Thoracic aorta endothelial cell (primary cell): ENCODE results near the gene NRG4. TPM values are rescaled to one million over a fixed set of nuclear protein-coding genes. Genes with fewer than 3 reads are reported as not detected.

ENCODE experiments used
- small RNA-seq: library from RNA; depleted of rRNA; stranded (forward); fragments of <200 nt; gene quantifications from one replicate; pipeline ENCODE3, GENCODE V24; 2012
- total RNA-seq: library from RNA; depleted of rRNA; stranded (reverse); fragments of >200 nt; gene quantifications from 2 replicates; pipeline ENCODE4 v1.2.3, GENCODE V29; 2012

NRG4 gene
- not detected in 2 replicates for total RNA-seq

DNA sequence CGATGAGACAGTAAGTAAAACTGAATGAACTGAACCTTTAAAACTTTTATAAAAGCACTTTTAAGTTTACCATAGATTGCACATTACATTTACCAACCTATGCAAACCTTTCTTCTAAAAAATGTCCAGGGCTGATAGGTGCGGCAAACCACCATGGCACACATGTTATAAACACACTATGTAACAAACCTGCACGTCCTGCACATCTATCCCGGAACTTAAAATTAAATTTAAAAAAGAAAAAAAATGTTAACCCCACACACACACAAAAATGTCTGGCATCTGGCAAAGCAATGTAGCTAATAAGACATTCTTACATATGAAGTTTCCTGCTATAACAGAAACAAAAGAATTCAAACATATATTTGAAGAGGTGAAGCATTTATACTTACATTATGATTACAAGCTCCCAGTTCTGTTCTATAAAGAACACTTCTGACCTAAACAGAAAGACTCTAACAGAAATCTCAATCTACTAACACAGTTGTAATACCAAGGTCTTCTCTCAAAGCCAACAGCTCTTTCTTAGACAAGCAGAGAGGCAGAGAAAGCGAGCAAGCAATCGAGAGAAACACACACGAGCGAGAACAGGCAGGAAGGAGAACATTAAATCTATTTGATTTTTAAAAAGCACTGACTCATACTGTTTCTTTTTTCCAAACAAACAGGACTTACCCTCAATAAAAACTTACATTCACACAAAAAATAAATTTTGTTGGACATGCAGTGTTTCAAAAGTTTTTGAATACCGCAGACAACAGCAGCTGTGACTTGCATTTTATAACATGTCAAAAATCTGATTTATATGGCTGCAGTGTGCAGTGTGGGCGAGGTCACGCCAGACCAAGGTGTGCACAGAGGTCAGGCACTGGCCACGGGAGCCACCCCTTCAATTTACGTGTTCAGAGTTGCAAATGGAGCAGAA, at the start of gene NRG4:
NRG4 (minus strand) TSS at position 798 of the 925 bp plus-strand sequence. CDS start 1,194 bp downstream, outside the sequence.

DNA sequence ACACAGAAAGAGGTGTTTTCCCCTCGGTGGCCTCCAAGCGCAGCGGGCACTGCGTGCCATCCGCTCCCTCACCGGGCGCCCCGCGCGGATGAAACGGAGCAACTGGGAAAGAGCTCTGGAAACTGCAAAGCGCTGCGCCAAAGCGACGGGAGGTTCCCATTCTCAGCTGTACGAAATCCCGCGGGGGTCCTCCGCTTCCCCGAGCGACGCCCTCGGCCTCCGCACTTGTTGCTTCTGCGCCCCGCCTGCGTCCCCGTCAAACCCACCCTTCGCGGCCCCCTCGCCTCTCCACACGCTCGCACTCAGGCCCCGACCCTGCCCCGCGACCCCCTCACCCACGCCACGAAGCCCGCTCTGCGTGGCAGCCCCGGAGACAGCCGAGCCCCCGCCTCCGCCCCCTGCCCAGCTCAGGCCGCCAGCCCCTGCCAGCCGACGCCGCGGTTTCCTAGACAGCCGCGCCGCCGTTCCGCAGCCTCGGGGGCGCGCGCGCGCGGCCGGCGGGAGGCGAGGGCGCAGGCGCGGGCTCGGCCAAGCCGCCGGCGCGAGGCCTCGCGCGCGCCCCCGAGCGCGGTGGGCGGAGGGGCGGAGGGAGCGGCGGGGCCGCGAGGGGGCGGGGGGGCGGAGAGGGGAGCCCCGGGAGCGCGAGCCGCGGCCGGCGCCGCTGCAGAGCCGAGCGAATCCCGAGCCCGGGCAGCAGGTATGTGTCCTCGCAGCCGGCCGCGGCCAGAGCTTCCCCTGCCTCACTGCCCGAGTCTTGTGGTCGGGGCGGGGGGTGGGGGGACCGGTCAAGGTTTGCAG, 47.3 kb upstream of the NRG4 start, which contains the start of gene TMEM266:
TMEM266 (plus strand) TSS at position 666 of the 798 bp plus-strand sequence. CDS start 74,279 bp downstream, outside the sequence.

GRCh38 chr15:75903331-75904239, 108.6 kb downstream of the NRG4 start, which contains the start of gene FBXO22:
TSS of gene FBXO22 (plus strand) at chr15:75903878. CDS start at chr15:75903964, 86 bp downstream.

Small RNA genes within 50 kb of the gene (small RNA-seq; reads per million reads assigned to genes)
- not detected for gene RN7SL510P

Other genes starting within 250 kb of the NRG4 start
- gene UBE2Q2, start 169.0 kb downstream of the NRG4 start, total RNA-seq = 56.3 and 65.0 TPM in 2 replicates
- gene FBXO22, start 108.5 kb downstream of the NRG4 start, total RNA-seq = 63.0 and 67.0 TPM in 2 replicates
- not detected in 2 replicates for gene TMEM266, start 47.6 kb upstream of the NRG4 start, total RNA-seq